Spleen (tissue), 7 donors: ENCODE data around the gene NOS1AP.

Experiments used
- POLR2A ChIP-seq, 3 donors: fragments of 450-650 bp; IDR thresholded peaks; one replicate each; pipeline ENCODE4 v1.5.1; 2017; ENCODE audit warnings: antibody characterized with exemption in 3 of 3, mild to moderate bottlenecking in 1 of 3
- POLR2AphosphoS5 ChIP-seq, 3 donors: sonication (generic); formaldehyde crosslinking; IDR thresholded peaks; one replicate each; pipeline ENCODE4 v1.5.1; 2017; ENCODE audit warnings: antibody characterized with exemption in 3 of 3
- TF ChIP-seq, protein P1 (sequence below), 11 experiments: fragments of 200-600 bp in 7 of 11; fragments of 450-650 bp in 4 of 11; sonication (generic) in 4 of 11; IDR thresholded peaks in 8 of 11; conservative IDR thresholded peaks in 3 of 11; 1 replicate in 7 of 11; 2 replicates in 4 of 11; pipeline versions ENCODE4 v1.4.0 to v1.8.0; 2016 to 2021; ENCODE audit warnings: antibody characterized with exemption in 11 of 11, inconsistent platforms in 4 of 11, mild to moderate bottlenecking in 1 of 11
- donor health status: DM: no; HTN: no; CAD: no; lungs with moderate emphysema.
- donor health status: DM: no; HTN: no; CAD: no.
- donor health status: DM: no; HTN: no; CAD: no.

DNA sequence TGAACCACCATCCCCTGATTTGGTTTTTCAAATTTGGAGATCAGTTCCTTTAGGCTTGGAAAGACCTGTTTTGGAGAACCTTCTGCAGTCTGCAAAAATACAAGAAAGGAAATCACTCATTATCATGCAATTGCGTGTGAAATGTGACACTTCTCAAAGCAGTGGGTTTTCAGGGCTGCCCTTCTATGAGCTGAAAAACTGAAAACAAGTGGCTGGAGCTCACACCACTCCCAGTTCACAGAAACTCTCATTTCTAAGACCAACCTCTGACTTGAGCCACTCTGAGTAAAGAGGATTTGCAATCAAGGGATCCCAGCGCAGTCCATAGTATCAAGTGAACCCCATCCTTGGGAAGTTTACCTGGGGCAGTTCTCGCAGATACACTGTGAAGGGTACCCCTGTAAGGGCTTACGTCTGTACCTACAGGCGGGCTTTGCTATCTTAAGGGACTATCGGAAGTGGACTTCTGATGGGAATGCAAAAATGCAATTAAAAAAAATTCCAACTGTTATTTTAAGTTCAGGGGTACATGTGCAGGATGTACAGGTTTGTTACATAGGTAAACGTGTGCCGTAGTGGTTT lies 329.6 kb downstream of the NOS1AP start:
- TF ChIP-seq POLR2AphosphoS5 (IDR thresholded peaks at IDR 0.05) (no peak), POLR2A (IDR thresholded peaks at IDR 0.05) (no peak)
- TF ChIP-seq, protein P1, sequence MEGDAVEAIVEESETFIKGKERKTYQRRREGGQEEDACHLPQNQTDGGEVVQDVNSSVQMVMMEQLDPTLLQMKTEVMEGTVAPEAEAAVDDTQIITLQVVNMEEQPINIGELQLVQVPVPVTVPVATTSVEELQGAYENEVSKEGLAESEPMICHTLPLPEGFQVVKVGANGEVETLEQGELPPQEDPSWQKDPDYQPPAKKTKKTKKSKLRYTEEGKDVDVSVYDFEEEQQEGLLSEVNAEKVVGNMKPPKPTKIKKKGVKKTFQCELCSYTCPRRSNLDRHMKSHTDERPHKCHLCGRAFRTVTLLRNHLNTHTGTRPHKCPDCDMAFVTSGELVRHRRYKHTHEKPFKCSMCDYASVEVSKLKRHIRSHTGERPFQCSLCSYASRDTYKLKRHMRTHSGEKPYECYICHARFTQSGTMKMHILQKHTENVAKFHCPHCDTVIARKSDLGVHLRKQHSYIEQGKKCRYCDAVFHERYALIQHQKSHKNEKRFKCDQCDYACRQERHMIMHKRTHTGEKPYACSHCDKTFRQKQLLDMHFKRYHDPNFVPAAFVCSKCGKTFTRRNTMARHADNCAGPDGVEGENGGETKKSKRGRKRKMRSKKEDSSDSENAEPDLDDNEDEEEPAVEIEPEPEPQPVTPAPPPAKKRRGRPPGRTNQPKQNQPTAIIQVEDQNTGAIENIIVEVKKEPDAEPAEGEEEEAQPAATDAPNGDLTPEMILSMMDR (IDR thresholded peaks at IDR 0.05 in 8 of 11, conservative IDR thresholded peaks at IDR 0.05 in 3 of 11), result no peak
